LNCAP (cell line): ENCODE data around the gene POLK.

Source experiments
- CTCF ChIP-seq: fragments of 450-650 bp; IDR thresholded peaks from 2 replicates; pipeline ENCODE4 v1.5.1; 2017; ENCODE audit warnings: mild to moderate bottlenecking

Gene POLK

GRCh38 chr5:75639535-75640311 is 128.0 kb downstream of the POLK start:
- no peak for TF ChIP-seq CTCF

GRCh38 chr5:75640395-75640794 is 128.7 kb downstream of the POLK start:
- TF ChIP-seq CTCF, result no peak

GRCh38 chr5:75640826-75641225 is 129.1 kb downstream of the POLK start:
- TF ChIP-seq CTCF, result no peak

GRCh38 chr5:75648712-75649111 is 137.0 kb downstream of the POLK start:
- TF ChIP-seq CTCF, result no peak
